Measurements from ENCODE around the gene GJA1.
"Not testable (repeated sequence)": the region's sequence is repeated elsewhere in the genome, so short reads cannot be mapped to it uniquely, and the experiment has no call there.

Gene GJA1

GRCh38 chr6:121430514-121431460 lies 4.7 kb upstream of the GJA1 start:
- H3K4me3 ChIP-seq (ENCODE audit: low read depth, low read length): no peak overlapping the region
- peak; percentile 20 for TF ChIP-seq CTCF (IDR thresholded peaks at IDR 0.05; ENCODE audit: insufficient read depth, low read depth, low read length, missing control alignments)
- no peak for DNase-seq (ENCODE audit: low read depth)

GRCh38 chr6:121431776-121432175 lies 3.7 kb upstream of the GJA1 start:
- DNase-seq (ENCODE audit: low read depth); H3K4me3 ChIP-seq (ENCODE audit: low read depth, low read length): not testable (repeated sequence)

- TF ChIP-seq CTCF (IDR thresholded peaks at IDR 0.05; ENCODE audit: insufficient read depth, low read depth, low read length, missing control alignments): no peak
- no peak overlapping the region for H3K4me3 ChIP-seq (ENCODE audit: low read depth, low read length)
These were observed 1.2 kb upstream of the GJA1 start for GRCh38 chr6:121434037-121434770.

GRCh38 chr6:121436274-121436857 lies 920 bp downstream of the GJA1 start:
- no peak for TF ChIP-seq CTCF (IDR thresholded peaks at IDR 0.05; ENCODE audit: insufficient read depth, low read depth, low read length, missing control alignments)
- DNase-seq (ENCODE audit: low read depth): no peak
- H3K4me3 ChIP-seq (ENCODE audit: low read depth, low read length): no peak overlapping the region

More at GRCh38 chr6:121434037-121434770, 1.2 kb upstream of the GJA1 start:
- DNase-seq (ENCODE audit: low read depth): no peak

GRCh38 chr6:121436960-121437850 lies 1.8 kb downstream of the GJA1 start:
- peak overlapping the region; percentile 1; the same call in 1 of the 2 replicates for H3K4me3 ChIP-seq (ENCODE audit: low read depth, low read length)
- no peak for TF ChIP-seq CTCF (IDR thresholded peaks at IDR 0.05; ENCODE audit: insufficient read depth, low read depth, low read length, missing control alignments)
- DNase-seq (ENCODE audit: low read depth): no peak

- TF ChIP-seq CTCF (IDR thresholded peaks at IDR 0.05; ENCODE audit: insufficient read depth, low read depth, low read length, missing control alignments): no peak
- DNase-seq (ENCODE audit: low read depth): no peak
- no peak overlapping the region for H3K4me3 ChIP-seq (ENCODE audit: low read depth, low read length)
These were observed 2.6 kb downstream of the GJA1 start for GRCh38 chr6:121437851-121438651.
